ENCODE measurements around the gene MROH7. TPM values are rescaled to one million over a fixed set of nuclear protein-coding genes. Genes with fewer than 3 reads are reported as not detected.

Gene MROH7
- total RNA-seq, 2 donors from 2014 or later, result 3.7 to 5.5 TPM

DNA sequence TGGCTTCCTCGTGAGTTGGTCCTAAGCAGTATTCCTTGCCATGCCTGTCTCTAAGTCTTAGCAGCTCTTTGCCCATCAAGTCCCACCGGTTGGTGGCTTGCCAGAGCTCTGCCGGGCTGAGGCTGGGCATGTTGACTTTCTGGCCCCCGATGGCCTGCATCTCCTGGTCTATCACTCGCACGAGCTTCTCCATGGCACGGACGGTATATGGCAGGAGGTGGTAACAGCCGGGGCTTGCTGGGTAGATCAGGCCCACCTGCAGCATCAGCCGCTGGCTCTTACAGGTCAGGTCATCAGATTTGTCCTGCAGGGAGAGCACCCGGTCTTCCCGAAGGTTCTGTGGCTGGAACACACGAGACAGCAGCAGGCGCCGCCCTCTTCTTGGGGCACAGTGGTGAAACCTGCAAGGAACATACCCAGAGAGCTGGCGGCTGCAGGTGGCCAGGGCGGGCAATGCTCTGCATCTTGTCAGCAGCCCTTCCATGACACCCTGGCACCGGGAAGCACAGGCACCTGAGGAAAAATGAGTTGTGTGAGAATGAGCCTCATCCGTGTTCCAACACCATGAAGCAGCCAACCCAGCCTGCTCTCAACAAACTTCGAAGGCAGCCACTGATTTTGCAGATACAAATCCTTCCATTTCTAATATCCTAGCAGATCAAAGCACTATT is 117.2 kb downstream of the MROH7 start:
- Histone ChIP-seq H3K27me3 (no peaks in the 10 kb centered on the region), H3K9ac (ENCODE audit: low read depth in 2 of 2, low read length in 2 of 2) (no peak overlapping the region), H3K4me3 (no peak overlapping the region), H3K4me1 (no peaks in the 10 kb centered on the region), H3K36me3 (no peaks in the 10 kb centered on the region), H3K27ac (no peak overlapping the region), H3K9me3 (no peaks in the 10 kb centered on the region)
- TF ChIP-seq, protein P1, sequence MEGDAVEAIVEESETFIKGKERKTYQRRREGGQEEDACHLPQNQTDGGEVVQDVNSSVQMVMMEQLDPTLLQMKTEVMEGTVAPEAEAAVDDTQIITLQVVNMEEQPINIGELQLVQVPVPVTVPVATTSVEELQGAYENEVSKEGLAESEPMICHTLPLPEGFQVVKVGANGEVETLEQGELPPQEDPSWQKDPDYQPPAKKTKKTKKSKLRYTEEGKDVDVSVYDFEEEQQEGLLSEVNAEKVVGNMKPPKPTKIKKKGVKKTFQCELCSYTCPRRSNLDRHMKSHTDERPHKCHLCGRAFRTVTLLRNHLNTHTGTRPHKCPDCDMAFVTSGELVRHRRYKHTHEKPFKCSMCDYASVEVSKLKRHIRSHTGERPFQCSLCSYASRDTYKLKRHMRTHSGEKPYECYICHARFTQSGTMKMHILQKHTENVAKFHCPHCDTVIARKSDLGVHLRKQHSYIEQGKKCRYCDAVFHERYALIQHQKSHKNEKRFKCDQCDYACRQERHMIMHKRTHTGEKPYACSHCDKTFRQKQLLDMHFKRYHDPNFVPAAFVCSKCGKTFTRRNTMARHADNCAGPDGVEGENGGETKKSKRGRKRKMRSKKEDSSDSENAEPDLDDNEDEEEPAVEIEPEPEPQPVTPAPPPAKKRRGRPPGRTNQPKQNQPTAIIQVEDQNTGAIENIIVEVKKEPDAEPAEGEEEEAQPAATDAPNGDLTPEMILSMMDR (IDR thresholded peaks at IDR 0.05), result no peak
- intact Hi-C loops (cut with DNase I), result no loop called here
- no peak for DNase-seq

Other genes starting within 250 kb of the MROH7 start
- gene SSBP3, start 235.4 kb upstream of the MROH7 start, total RNA-seq, result 10 to 100 TPM; 63.8 to 76.5 TPM
- 10 to 100 TPM; 43.3 to 82.5 TPM for gene ACOT11, start 93.6 kb upstream of the MROH7 start, total RNA-seq
- 1 to 10 TPM in 1 of 2 donors, under 1 TPM in 1; 0.66 to 2.8 TPM for gene FAM151A, start 18.3 kb upstream of the MROH7 start, total RNA-seq
- 10 to 100 TPM; 11.0 to 18.4 TPM for gene TTC4, start 74.1 kb downstream of the MROH7 start, total RNA-seq
- gene PARS2, start 122.7 kb downstream of the MROH7 start, total RNA-seq, result 10 to 100 TPM; 11.1 to 11.2 TPM
- 10 to 100 TPM; 52.4 to 80.6 TPM for gene TTC22, start 159.5 kb downstream of the MROH7 start, total RNA-seq
- gene DHCR24, start 245.4 kb downstream of the MROH7 start, total RNA-seq, result 100 to 1,000 TPM; 254 to 310 TPM

Measured in colonic mucosa (tissue), 4 donors.